Stomach (tissue), 9 donors: ENCODE results near the gene CACNG5. TPM values are rescaled to one million over a fixed set of nuclear protein-coding genes. Genes with fewer than 3 reads are reported as not detected.

Source experiments
- DNase-seq, 2 donors: peaks; one replicate each; pipeline versions ENCODE4 v3.0.0 to v3.0.0-alpha.2; 2013 to 2019
- H3K27ac ChIP-seq, 5 donors: fragments of 200-600 bp in 4 of 5; sonication (generic) in 4 of 5; one replicate each; pipeline ENCODE4 v1.5.1; 2013 to 2019; ENCODE audit warnings: mild to moderate bottlenecking in 1 of 5, moderate library complexity in 1 of 5
- H3K27me3 ChIP-seq, 3 donors: fragments of 200-600 bp; sonication (generic); one replicate each; pipeline ENCODE4 v1.5.1; 2017 to 2019; ENCODE audit warnings: mixed run types in 1 of 3
- H3K36me3 ChIP-seq, 4 donors: fragments of 200-600 bp; sonication (generic); 1 replicate in 3 of 4; 2 replicates in 1 of 4; pipeline ENCODE4 v1.5.1; 2016 to 2019
- H3K4me1 ChIP-seq, 4 donors: fragments of 200-600 bp; sonication (generic); one replicate each; pipeline ENCODE4 v1.5.1; 2016 to 2019
- H3K4me3 ChIP-seq, 4 donors: fragments of 200-600 bp; sonication (generic) in 3 of 4; one replicate each; pipeline ENCODE4 v1.5.1; 2016 to 2019; ENCODE audit warnings: mild to moderate bottlenecking in 1 of 4
- H3K9me3 ChIP-seq, 4 donors: fragments of 200-600 bp; sonication (generic); one replicate each; pipeline ENCODE4 v1.5.1; 2016 to 2019
- CTCF ChIP-seq, 7 experiments: fragments of 450-650 bp in 4 of 7; fragments of 200-600 bp in 3 of 7; sonication (generic) in 3 of 7; IDR thresholded peaks; one replicate each; pipeline ENCODE4 v1.5.1; 2016 to 2019; ENCODE audit warnings: antibody characterized with exemption in 7 of 7, control low read depth in 2 of 7, mild to moderate bottlenecking in 1 of 7
- EP300 ChIP-seq: sonication (generic); formaldehyde crosslinking; IDR thresholded peaks from one replicate; pipeline ENCODE4 v1.6.1; 2017; ENCODE audit warnings: antibody characterized with exemption
- POLR2A ChIP-seq, 4 donors: fragments of 450-650 bp; IDR thresholded peaks; one replicate each; pipeline ENCODE4 v1.6.1; 2016; ENCODE audit warnings: antibody characterized with exemption in 4 of 4, control low read depth in 2 of 4, mild to moderate bottlenecking in 1 of 4, moderate library complexity in 1 of 4
- POLR2AphosphoS5 ChIP-seq, 3 donors: sonication (generic); formaldehyde crosslinking; IDR thresholded peaks; one replicate each; pipeline ENCODE4 v1.6.1; 2016; ENCODE audit warnings: antibody characterized with exemption in 3 of 3
- WGBS, 5 donors: extraction: QIAGEN DNeasy Blood & Tissue Kit in 3 of 5; methylation state at CpG; one replicate each; pipeline versions ENCODE4 v1.1.5 to v1.1.7; 2013 to 2018; 5-methylcytosine and 5-hydroxymethylcytosine counted together
- intact Hi-C: fragments of 100-400 bp; cut with DNase I; formaldehyde crosslinking; loops from one replicate; pipeline ENCODE4 v1.15.1; 2023; ENCODE audit warnings: low total_unique reads
- polyA plus RNA-seq, 3 donors: library from polyadenylated mRNA; stranded (reverse); fragments of 200-250 nt; gene quantifications; one replicate each; pipeline ENCODE4 v1.2.3, GENCODE V29; 2013
- total RNA-seq, 5 donors: library from RNA; depleted of rRNA; stranded (reverse); fragments of >200 nt; gene quantifications; one replicate each; pipeline versions ENCODE4 v1.1.0 to v1.2.3, GENCODE V29; 2014 to 2016
- donor health status: healthy with polysubstance abuse.
- donor health status: Bipolar disorder and iron deficiency.
- donor health status: healthy.

CACNG5 gene
- total and polyA plus RNA-seq, 8 donors: not detected

- peaks cover 0 to 16% (median 10%) of the 10 kb centered on the region in 4 donors for H3K9me3 ChIP-seq
- H3K27ac ChIP-seq: no peak overlapping the region
- H3K36me3 ChIP-seq: no peaks in the 10 kb centered on the region
- no peaks in the 10 kb centered on the region for H3K4me1 ChIP-seq
- H3K27me3 ChIP-seq: peaks cover 0 to 14% (median 0%) of the 10 kb centered on the region in 3 donors
- WGBS, 5 donors: 86 to 100% (median 98%) methylated on average over 1 of the region's 1 CpG
- TF ChIP-seq POLR2A (IDR thresholded peaks at IDR 0.05) (no peak), POLR2AphosphoS5 (IDR thresholded peaks at IDR 0.05) (no peak), CTCF (IDR thresholded peaks at IDR 0.05) (no peak), EP300 (no peak)
- intact Hi-C loops: no loop called here
- DNase-seq: no peak
- H3K4me3 ChIP-seq: no peak overlapping the region
Observed at GRCh38 chr17:66817750-66818149, 17.2 kb upstream of the CACNG5 start.

- peaks cover 0 to 16% (median 10%) of the 10 kb centered on the region in 4 donors for H3K9me3 ChIP-seq
- intact Hi-C loops: no loop called here
- no peaks in the 10 kb centered on the region for H3K36me3 ChIP-seq
- no peak for TF ChIP-seq CTCF (IDR thresholded peaks at IDR 0.05)
- TF ChIP-seq POLR2A (IDR thresholded peaks at IDR 0.05): no peak
- TF ChIP-seq EP300: no peak
- no peak for TF ChIP-seq POLR2AphosphoS5 (IDR thresholded peaks at IDR 0.05)
- H3K27ac ChIP-seq: no peak overlapping the region
- no peak overlapping the region for H3K4me3 ChIP-seq
- 76 to 85% (median 82%) methylated on average over 6 of the region's 6 CpGs for WGBS, 5 donors
- H3K27me3 ChIP-seq: peaks cover 0 to 28% (median 0%) of the 10 kb centered on the region in 3 donors
- DNase-seq: no peak
- H3K4me1 ChIP-seq: no peaks in the 10 kb centered on the region
Observed at GRCh38 chr17:66819466-66819865, 15.5 kb upstream of the CACNG5 start.

- peaks cover 0 to 37% (median 0%) of the 10 kb centered on the region in 3 donors for H3K27me3 ChIP-seq
- H3K4me3 ChIP-seq: no peak overlapping the region
- intact Hi-C loops: no loop called here
- H3K4me1 ChIP-seq: no peaks in the 10 kb centered on the region
- 62 to 79% (median 70%) methylated on average over 8 of the region's 8 CpGs for WGBS, 5 donors
- DNase-seq: no peak
- H3K27ac ChIP-seq: no peak overlapping the region
- no peaks in the 10 kb centered on the region for H3K36me3 ChIP-seq
- no peak for TF ChIP-seq EP300
- TF ChIP-seq CTCF (IDR thresholded peaks at IDR 0.05): no peak
- TF ChIP-seq POLR2AphosphoS5 (IDR thresholded peaks at IDR 0.05): no peak
- no peak for TF ChIP-seq POLR2A (IDR thresholded peaks at IDR 0.05)
- peaks cover 0 to 13% (median 10%) of the 10 kb centered on the region in 4 donors for H3K9me3 ChIP-seq
Observed at GRCh38 chr17:66822009-66822408, 12.9 kb upstream of the CACNG5 start.

GRCh38 chr17:66826856-66827255, 8.1 kb upstream of the CACNG5 start:
- H3K27me3 ChIP-seq: peaks cover 0 to 72% (median 7%) of the 10 kb centered on the region in 3 donors
- no peaks in the 10 kb centered on the region for H3K9me3 ChIP-seq
- peaks cover 0 to 6% (median 0%) of the 10 kb centered on the region in 4 donors for H3K4me1 ChIP-seq
- whole genome bisulfite sequencing, 5 donors: 75 to 86% (median 83%) methylated on average over 6 of the region's 6 CpGs
- H3K27ac ChIP-seq: no peak overlapping the region
- DNase-seq: no peak
- no peak overlapping the region for H3K4me3 ChIP-seq
- intact Hi-C loops: no loop called here
- TF ChIP-seq POLR2AphosphoS5 (IDR thresholded peaks at IDR 0.05): no peak
- no peak for TF ChIP-seq POLR2A (IDR thresholded peaks at IDR 0.05)
- no peak for TF ChIP-seq EP300
- no peak for TF ChIP-seq CTCF (IDR thresholded peaks at IDR 0.05)
- H3K36me3 ChIP-seq: no peaks in the 10 kb centered on the region
